LNCaP clone FGC (cell line): ENCODE data around the gene KLF18.
"Not testable (repeated sequence)": the region's sequence is repeated elsewhere in the genome, so short reads cannot be mapped to it uniquely, and the experiment has no call there.

Source experiments
- DNase-seq: peaks from one replicate; pipeline ENCODE4 v3.0.0-alpha.2; 2011; ENCODE audit warnings: low read depth
- H3K4me3 ChIP-seq: 2 replicates; pipeline ENCODE4 v1.5.1; 2011; ENCODE audit warnings: mild to moderate bottlenecking, low read depth, low read length, control low read depth
- CTCF ChIP-seq: IDR thresholded peaks from 2 replicates; pipeline ENCODE4 v1.5.1; 2012; ENCODE audit warnings: mild to moderate bottlenecking; ENCODE audit not compliant: control insufficient read depth, insufficient read depth; ENCODE audit errors: extremely low read depth

The KLF18 gene

DNA sequence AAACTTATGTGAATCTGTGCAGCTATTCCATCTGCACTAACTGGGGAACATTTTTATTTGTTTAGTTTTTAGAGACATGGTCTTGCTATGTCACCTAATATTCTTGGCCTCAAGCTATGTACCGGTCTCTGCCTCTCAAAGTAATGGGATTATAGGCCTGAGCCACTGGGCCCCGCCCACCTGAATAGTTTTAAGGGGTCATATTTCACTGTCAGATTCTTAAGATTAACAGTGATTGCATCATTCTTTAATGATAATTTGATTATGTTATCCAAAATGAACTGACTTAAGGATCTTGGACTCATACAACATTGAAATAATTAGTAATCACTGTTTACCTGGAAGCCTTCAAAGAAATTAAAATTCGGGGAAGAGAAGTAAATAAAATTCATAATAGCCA lies 12.6 kb upstream of the KLF18 start:
- H3K4me3 ChIP-seq, result no peak overlapping the region
- no peak for TF ChIP-seq CTCF
- DNase-seq, result peak; percentile 46

GRCh38 chr1:44152692-44153091 lies 11.3 kb upstream of the KLF18 start:
- H3K4me3 ChIP-seq, result no peak overlapping the region
- DNase-seq, result no peak
- no peak for TF ChIP-seq CTCF

GRCh38 chr1:44151808-44152207 lies 10.4 kb upstream of the KLF18 start:
- no peak for DNase-seq
- no peak overlapping the region for H3K4me3 ChIP-seq
- no peak for TF ChIP-seq CTCF

- no peak for DNase-seq
- H3K4me3 ChIP-seq, result no peak overlapping the region
- no peak for TF ChIP-seq CTCF
These were observed 9.9 kb upstream of the KLF18 start for GRCh38 chr1:44151332-44151731.

DNA sequence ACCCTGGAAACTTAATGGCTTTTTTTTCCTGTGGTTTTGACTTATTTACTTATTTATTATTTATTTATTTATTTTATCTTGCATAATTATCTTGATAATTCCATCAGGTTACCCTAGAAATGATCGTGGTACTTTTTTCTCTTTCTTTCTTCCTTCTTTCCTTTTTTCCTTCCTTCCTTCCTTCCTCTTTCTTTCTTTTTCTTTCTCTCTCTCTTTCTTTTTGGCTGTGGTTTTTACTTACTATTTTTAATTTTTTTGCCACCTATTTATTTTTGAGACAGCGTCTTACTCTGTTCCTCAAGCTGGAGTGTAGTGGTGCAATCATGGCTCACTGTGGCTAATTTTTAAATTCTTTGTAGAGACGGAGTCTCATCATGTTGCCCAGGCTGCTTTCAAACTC lies 6.2 kb upstream of the KLF18 start:
- no peak overlapping the region for H3K4me3 ChIP-seq
- no peak for TF ChIP-seq CTCF
- no peak for DNase-seq

DNA sequence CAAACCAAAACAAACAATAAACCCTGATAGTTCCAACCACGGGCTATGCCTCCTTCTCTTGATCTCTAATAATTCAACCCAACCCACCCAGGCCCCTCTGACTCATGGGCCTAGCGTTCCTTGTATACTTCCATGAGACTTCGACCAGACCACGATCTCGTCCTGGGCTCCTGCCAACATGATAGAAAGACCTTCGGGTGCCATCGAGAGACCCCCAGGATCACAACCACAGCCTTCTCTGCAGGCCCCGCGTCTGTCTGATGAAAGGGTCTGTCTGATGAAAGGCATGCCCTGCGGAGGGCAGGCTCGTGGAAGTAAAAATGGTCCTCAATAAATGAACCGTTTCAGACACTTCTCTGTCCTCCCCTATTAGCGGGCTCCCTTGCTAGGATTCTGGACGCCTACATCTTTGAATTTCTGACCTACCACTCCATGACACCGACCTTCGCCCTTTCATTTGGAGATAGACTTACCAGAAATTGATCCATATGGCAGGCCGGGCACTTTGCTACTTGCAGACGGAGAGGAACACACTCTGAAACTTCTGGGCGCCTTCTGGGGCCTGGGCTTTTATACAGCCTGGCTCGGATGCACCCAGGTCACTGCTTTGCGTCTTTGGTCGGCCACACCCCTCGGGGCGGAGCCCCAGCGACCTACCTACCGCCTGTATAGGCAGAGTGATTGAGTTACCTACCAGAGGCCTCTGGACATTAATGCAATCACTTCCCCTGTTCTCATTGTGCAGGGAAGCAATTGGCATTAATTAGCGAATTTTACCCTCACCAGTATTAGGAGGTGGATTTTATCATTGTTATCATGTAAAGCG lies 5.3 kb upstream of the KLF18 start:
- TF ChIP-seq CTCF, result no peak
- H3K4me3 ChIP-seq, result no peak overlapping the region
- no peak for DNase-seq

GRCh38 chr1:44144962-44145756 lies 3.7 kb upstream of the KLF18 start:
- no peak for DNase-seq
- no peak for TF ChIP-seq CTCF
- H3K4me3 ChIP-seq, result no peak overlapping the region

- H3K4me3 ChIP-seq, DNase-seq: not testable (repeated sequence)
These were observed 1.9 kb downstream of the KLF18 start for GRCh38 chr1:44139565-44139964.
